ENCODE results near the gene CEP85L. TPM values are rescaled to one million over a fixed set of nuclear protein-coding genes. Genes with fewer than 3 reads are reported as not detected.

The CEP85L gene
- total RNA-seq, 4 donors from 2014 or later, result 10.5 to 42.9 (median 17.1) TPM

GRCh38 chr6:118524686-118525085 is 126.7 kb downstream of the CEP85L start:
- no peak overlapping the region for H3K27ac ChIP-seq

GRCh38 chr6:118523216-118523615 is 128.2 kb downstream of the CEP85L start:
- no peaks in the 10 kb centered on the region for H3K36me3 ChIP-seq
- TF ChIP-seq CTCF (IDR thresholded peaks at IDR 0.05) (no peak), POLR2A (IDR thresholded peaks at IDR 0.05) (no peak)
- H3K9me3 ChIP-seq, result no peaks in the 10 kb centered on the region
- no peaks in the 10 kb centered on the region for H3K27me3 ChIP-seq
- intact Hi-C loops (cut with DNase I), result no loop called here
- no peak for DNase-seq
- no peak overlapping the region for H3K27ac ChIP-seq
- no peak overlapping the region for H3K4me3 ChIP-seq (replicated peaks in 1 of 3)
- 93 to 94% methylated on average over 5 of the region's 5 CpGs for WGBS, 2 donors
- H3K4me1 ChIP-seq, result no peaks in the 10 kb centered on the region

More at GRCh38 chr6:118524686-118525085, 126.7 kb downstream of the CEP85L start:
- TF ChIP-seq POLR2A (IDR thresholded peaks at IDR 0.05) (no peak), CTCF (IDR thresholded peaks at IDR 0.05) (no peak)
- Histone ChIP-seq H3K27me3 (no peaks in the 10 kb centered on the region), H3K4me3 (replicated peaks in 1 of 3) (no peak overlapping the region), H3K4me1 (no peaks in the 10 kb centered on the region), H3K36me3 (no peaks in the 10 kb centered on the region), H3K9me3 (no peaks in the 10 kb centered on the region)
- intact Hi-C loops (cut with DNase I), result no loop called here
- no peak for DNase-seq
- WGBS, 2 donors, result 75 to 85% methylated on average over 2 of the region's 2 CpGs

GRCh38 chr6:118522422-118522821 is 129.0 kb downstream of the CEP85L start:
- TF ChIP-seq CTCF (IDR thresholded peaks at IDR 0.05) (no peak), POLR2A (IDR thresholded peaks at IDR 0.05) (no peak)
- H3K9me3 ChIP-seq, result no peaks in the 10 kb centered on the region
- WGBS, 2 donors, result 95 to 97% methylated on average over 4 of the region's 4 CpGs
- H3K36me3 ChIP-seq, result no peaks in the 10 kb centered on the region
- H3K4me1 ChIP-seq, result no peaks in the 10 kb centered on the region
- no peak overlapping the region for H3K4me3 ChIP-seq (replicated peaks in 1 of 3)
- H3K27me3 ChIP-seq, result no peaks in the 10 kb centered on the region
- DNase-seq, result no peak
- intact Hi-C loops (cut with DNase I), result no loop called here
- H3K27ac ChIP-seq, result no peak overlapping the region

GRCh38 chr6:118514689-118515088 is 136.7 kb downstream of the CEP85L start:
- TF ChIP-seq POLR2A (IDR thresholded peaks at IDR 0.05), result no peak
- no peak for TF ChIP-seq CTCF (IDR thresholded peaks at IDR 0.05)
- no peaks in the 10 kb centered on the region for H3K9me3 ChIP-seq
- intact Hi-C loops (cut with DNase I), result no loop called here
- no peaks in the 10 kb centered on the region for H3K27me3 ChIP-seq
- H3K4me1 ChIP-seq, result no peaks in the 10 kb centered on the region
- H3K27ac ChIP-seq, result no peak overlapping the region
- DNase-seq, result no peak
- H3K4me3 ChIP-seq (replicated peaks in 1 of 3), result no peak overlapping the region
- WGBS, 2 donors, result 79 to 87% methylated on average over 3 of the region's 3 CpGs
- H3K36me3 ChIP-seq, result no peaks in the 10 kb centered on the region

- Histone ChIP-seq H3K4me3 (replicated peaks in 1 of 3) (no peak overlapping the region), H3K27me3 (no peaks in the 10 kb centered on the region), H3K4me1 (no peaks in the 10 kb centered on the region), H3K36me3 (no peaks in the 10 kb centered on the region), H3K9me3 (no peaks in the 10 kb centered on the region), H3K27ac (no peak overlapping the region)
- no peak for DNase-seq
- TF ChIP-seq POLR2A (IDR thresholded peaks at IDR 0.05) (no peak), CTCF (IDR thresholded peaks at IDR 0.05) (no peak)
- intact Hi-C loops (cut with DNase I), result no loop called here
- 86 to 89% methylated on average over 4 of the region's 4 CpGs for WGBS, 2 donors
Observed at GRCh38 chr6:118511930-118512715, 139.3 kb downstream of the CEP85L start.
